Measurements from ENCODE around the gene AK8.

The AK8 gene, protein sequence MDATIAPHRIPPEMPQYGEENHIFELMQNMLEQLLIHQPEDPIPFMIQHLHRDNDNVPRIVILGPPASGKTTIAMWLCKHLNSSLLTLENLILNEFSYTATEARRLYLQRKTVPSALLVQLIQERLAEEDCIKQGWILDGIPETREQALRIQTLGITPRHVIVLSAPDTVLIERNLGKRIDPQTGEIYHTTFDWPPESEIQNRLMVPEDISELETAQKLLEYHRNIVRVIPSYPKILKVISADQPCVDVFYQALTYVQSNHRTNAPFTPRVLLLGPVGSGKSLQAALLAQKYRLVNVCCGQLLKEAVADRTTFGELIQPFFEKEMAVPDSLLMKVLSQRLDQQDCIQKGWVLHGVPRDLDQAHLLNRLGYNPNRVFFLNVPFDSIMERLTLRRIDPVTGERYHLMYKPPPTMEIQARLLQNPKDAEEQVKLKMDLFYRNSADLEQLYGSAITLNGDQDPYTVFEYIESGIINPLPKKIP
- long read RNA-seq, donor 1 = 0 reads
- long read RNA-seq, donor 2, partial matches to known transcripts = 0 of 1 reads
- long read RNA-seq, donor 2, other reads (novel, unspliced or antisense) = 0 of 1 reads
- long read RNA-seq, donor 3 = 0 reads
- long read RNA-seq, donor 4, partial matches to known transcripts = 0 of 2 reads
- long read RNA-seq, donor 4, other reads (novel, unspliced or antisense) = 0 of 2 reads
- long read RNA-seq, donor 5 = 0 reads
- long read RNA-seq, donor 6 = 0 reads
- long read RNA-seq, donor 7 = 0 reads
- long read RNA-seq, donor 8, partial matches to known transcripts = 0 of 2 reads
- long read RNA-seq, donor 8, other reads (novel, unspliced or antisense) = 0 of 2 reads

DNA sequence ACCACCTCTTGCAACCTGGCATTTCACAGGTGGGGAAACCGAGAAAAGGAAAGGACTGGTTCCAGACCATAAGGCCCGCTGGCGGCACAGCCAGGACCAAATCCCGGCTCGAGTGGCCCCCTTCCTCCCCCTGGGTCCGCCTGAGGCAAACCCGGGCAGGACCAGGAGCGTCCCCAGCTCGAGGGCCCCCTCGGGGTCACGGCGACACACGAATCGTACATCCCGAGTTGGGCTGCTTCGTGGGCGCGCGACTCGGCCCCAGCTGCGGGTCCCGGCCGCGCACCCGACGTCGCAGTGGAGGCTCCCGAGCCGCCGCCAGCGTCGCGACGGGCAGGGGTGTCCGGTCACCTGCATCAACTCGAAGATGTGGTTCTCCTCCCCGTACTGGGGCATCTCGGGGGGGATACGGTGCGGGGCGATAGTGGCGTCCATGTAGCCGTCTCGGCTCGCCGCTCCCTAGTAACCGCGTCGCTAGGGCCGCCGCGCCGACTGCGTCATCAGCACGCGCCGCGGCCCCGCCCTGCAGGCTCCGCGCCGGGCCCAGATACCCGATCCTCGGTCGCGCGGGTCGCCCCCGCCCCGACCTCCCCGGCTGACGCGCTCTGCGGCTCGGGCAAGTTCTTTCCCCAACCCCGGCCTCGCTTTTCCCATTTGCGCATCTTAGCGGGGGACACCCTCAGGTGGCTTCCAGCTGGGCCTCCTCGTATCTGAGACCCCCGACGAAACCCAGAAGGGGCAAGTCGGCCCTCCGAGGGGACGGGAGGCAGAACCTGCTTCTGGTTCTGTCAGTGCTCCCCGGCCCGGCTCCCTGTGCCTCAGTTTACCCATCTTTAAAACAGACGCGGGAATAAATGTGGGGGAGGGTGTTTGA, at the start of gene AK8:
Gene AK8, minus strand, starts transcription at position 461 of the 871 bp plus-strand sequence. Its CDS starts 29 bp downstream, at position 432.
- peak; percentile 94 for DNase-seq

DNA sequence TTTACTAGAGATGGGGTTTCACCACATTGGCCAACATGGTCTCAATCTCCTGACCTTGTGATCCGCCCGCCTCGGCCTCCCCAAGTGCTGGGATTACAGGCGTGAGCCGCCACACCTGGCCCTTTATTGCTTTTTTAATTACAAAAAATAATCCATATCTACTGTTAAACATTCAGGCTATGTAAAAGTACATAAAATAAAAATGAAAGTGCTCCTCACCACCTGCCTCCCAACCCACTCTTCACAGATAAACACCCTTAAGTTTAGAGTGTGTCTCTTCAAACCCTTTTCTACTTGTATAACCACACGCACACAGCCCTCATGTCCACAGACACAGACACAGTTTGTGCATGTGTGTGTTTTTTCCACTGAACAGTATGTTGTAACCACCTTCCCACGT, 49.6 kb upstream of the AK8 start:
- no peak for DNase-seq

DNA sequence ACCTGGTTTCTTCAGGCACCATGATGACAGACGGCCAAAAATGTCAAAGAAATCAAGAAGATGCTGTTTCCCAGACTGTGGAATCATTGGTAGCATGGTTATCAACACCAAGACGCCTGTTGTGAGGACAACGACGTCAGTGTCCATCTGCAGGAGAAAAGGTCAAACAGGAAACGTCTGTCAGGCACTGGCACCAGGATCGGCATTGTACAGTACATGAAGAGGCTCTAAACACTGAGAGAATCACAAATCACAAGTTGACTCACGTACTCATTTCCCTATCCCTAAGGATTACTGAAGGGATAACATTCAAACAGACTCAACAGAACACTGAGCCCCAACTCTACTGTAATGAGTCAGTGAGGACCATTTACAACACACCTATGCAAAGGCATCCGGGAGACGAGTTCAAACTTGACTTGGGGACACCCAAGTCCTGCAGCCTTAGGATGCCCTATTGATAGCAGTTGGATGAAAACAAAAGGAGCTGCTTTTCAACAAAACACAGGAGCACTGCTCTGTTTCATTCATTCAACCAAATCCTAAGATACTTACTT, 45.3 kb upstream of the AK8 start:
- no peak for DNase-seq

GRCh38 chr9:132919614-132920268, 41.7 kb upstream of the AK8 start:
- DNase-seq = no peak

- no peak for DNase-seq
Measured at GRCh38 chr9:132914924-132915323, 36.8 kb upstream of the AK8 start.

DNA sequence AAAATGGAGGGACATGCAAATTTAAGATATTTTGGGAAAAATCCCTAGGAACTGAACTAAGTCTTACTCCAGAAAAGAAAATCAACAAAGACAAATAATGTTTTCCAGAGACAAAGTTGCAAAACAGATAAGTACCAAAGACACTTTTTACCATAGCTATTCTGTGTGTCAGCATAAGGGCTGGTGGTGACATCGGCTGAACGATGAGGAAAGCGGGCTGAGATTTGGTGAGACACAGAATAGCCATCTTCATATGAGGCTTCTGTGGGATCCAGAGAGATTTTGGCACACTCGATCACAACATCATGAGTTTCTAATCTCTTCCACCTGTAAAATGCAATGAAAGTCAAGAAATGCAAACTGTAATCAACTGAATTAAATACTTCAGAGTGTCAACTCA, 34.0 kb upstream of the AK8 start:
- DNase-seq = no peak

- no peak for DNase-seq
Measured at GRCh38 chr9:132910376-132910775, 32.3 kb upstream of the AK8 start.

DNA sequence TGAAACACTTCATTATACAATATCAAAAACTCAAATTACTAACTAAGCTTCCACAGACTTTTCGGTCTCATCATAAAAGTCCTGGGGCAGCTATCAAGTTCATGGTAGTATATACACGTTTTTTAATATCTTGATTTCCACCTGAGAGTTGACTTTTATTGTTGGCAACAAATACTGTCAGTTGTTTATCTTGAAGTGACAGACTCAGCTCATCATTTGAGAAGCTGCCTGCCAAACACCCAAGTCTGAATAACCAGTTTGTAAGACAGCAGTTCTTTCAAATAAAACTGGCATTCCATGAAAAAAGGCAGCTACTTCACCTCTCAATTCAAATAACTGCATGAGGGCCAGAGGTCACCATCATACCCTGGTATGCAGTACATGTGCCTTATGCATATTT, 31.2 kb upstream of the AK8 start:
- no peak for DNase-seq

DNA sequence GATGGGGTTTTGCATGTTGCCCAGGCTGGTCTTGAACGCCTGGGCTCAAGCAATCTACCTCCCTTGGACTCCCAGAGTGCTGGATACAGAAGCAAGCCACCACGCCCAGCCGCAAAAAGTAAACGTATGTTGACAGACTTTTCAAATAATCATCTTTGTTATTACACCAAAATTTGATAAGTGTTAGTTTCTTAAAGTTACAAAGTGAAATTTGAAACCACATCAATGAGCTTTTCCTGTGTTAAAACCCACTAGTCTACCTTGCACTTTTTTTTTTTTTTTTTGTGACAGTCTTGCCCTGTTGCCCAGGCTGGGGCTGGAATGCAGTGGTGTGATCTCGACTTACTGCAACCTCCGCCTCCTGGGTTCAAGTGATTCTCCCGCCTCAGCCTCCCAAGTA, 30.6 kb upstream of the AK8 start:
- no peak for DNase-seq

- no peak for DNase-seq
Measured at GRCh38 chr9:132905726-132906125, 27.6 kb upstream of the AK8 start.

DNA sequence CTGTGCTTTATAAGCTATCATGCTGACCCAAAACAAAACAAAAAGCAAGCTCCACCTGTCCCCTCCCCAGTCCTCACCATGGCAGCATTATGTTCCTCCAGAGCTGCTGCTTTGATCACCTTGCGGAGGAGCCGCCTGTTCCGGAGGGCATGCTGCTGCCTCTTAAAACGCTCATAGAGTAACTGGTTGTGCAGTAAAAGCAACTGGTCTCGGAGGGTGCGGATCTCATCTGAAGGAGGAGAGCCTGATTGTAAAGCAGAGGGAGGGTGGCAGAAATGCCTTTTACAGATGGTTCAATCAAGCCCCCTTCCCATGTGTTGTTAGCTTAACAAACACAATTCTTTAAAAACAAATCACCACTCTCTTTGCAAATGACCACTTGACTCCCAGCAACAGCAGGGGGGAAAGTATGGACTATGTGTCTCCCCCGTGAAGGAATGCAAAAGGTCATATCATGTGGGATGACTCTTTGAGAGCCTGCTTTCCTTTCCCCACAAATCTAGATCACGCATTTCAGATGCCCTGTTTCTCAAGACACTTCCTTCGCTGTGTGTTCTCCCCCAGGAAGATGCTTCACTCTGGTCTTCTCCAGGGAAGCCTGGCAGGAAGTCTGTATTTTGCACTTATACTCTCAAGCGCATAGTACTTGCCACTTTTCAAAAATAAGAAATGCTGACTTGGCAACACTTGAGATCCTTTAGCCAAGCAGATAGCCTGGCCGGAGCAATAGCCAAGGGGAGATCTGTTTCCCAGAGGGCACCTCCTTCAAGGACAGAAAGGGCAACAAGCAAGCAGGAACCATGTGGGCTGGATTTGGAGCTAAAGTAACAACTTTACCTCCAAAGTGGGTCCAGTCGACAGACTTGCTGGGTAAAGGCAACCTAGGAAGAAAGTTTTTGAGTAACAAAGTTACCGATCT, 25.7 kb upstream of the AK8 start:
- no peak for DNase-seq

GRCh38 chr9:132901858-132902831, 24.1 kb upstream of the AK8 start:
- DNase-seq = peak; percentile 25

DNA sequence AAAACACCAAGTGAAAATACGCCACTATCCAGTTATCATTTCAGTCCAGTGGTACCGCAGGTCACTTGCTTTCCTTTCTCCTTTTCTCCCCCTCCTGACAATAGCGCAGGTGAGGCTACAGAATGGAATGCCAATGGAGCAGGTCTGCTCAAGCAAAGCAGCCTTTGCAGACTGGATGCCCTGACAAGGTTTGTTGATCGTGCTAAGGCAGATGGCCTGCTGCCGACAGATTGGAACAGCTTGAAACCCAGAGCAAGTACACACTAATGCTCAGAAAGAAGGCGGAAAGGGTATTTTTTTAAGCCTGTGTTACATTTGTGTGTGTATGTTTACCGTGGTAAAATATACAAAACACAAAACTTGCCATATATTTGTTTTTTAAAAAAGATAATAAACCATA, 20.0 kb upstream of the AK8 start:
- no peak for DNase-seq

- no peak for DNase-seq
Measured at GRCh38 chr9:132896906-132897305, 18.8 kb upstream of the AK8 start.

DNA sequence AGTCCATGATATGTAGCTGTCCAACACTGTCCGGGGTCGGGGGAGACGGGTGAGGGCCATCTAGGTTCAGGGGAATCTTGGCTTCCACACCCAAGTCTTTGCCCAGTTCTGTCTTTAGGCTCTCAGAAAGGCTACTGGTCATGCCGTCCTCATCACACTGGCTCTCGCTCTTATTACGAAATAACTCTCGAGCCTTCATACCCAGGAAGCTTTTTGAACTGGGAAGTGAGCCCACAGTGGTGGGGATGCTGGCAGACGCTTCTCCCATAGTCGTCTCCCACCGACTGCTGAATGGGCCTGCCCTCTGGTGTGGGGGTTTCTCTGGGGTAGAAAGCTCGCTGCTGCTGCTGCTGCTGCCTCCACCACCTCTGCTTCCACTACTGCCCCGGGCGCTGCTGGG, 18.2 kb upstream of the AK8 start:
- no peak for DNase-seq

- DNase-seq = no peak
Measured at GRCh38 chr9:132894862-132895835, 17.1 kb upstream of the AK8 start.

GRCh38 chr9:132894346-132894745, 16.3 kb upstream of the AK8 start:
- no peak for DNase-seq

DNA sequence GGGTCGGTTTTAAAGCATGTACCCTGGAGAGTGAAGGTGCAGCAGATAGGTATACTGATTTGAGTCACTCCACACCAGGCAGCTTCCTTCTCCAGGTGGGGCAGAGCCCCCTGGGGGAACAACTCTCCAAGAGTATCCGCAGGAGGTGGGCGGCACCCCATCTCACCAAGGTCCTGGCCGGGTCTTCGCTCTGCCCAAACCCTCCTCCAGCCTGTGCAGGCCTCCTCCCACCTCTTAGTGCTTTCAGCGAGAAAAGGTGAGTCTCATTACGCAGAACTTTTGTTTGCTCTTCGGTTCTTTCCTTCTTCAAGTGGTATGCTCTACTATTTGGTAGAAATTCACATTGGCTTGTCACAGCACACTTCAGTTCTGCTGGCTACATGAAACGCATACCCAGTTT, 14.3 kb upstream of the AK8 start:
- DNase-seq = no peak
